ENCODE measurements around the gene SNAP29.
"Not testable (repeated sequence)": the region's sequence is repeated elsewhere in the genome, so short reads cannot be mapped to it uniquely, and the experiment has no call there.

Gene SNAP29

GRCh38 chr22:20836987-20837823 is 21.6 kb upstream of the SNAP29 start:
- DNase-seq = no peak

GRCh38 chr22:20839354-20839753 is 19.5 kb upstream of the SNAP29 start:
- not testable (repeated sequence) for DNase-seq

- DNase-seq = no peak
These were observed 18.8 kb upstream of the SNAP29 start for GRCh38 chr22:20839837-20840645.

GRCh38 chr22:20840646-20841371 is 18.0 kb upstream of the SNAP29 start:
- peak; percentile 16 for DNase-seq

GRCh38 chr22:20843501-20843900 is 15.3 kb upstream of the SNAP29 start:
- DNase-seq = no peak

GRCh38 chr22:20844055-20845037 is 14.5 kb upstream of the SNAP29 start:
- no peak for DNase-seq

GRCh38 chr22:20847318-20847822 is 11.4 kb upstream of the SNAP29 start:
- DNase-seq = no peak

GRCh38 chr22:20852076-20852475 is 6.7 kb upstream of the SNAP29 start:
- DNase-seq = no peak

- DNase-seq = no peak
These were observed 6.3 kb upstream of the SNAP29 start for GRCh38 chr22:20852503-20852902.

- no peak for DNase-seq
These were observed 5.6 kb upstream of the SNAP29 start for GRCh38 chr22:20853236-20853660.

- no peak for DNase-seq
These were observed 1.6 kb upstream of the SNAP29 start for GRCh38 chr22:20857247-20857643.

- peak; percentile 86 for DNase-seq
These were observed 781 bp upstream of the SNAP29 start for GRCh38 chr22:20857838-20858614.

GRCh38 chr22:20859615-20860014 is 808 bp downstream of the SNAP29 start:
- DNase-seq = no peak

GRCh38 chr22:20862540-20862939 is 3.7 kb downstream of the SNAP29 start:
- DNase-seq = no peak

GRCh38 chr22:20863366-20863765 is 4.6 kb downstream of the SNAP29 start:
- no peak for DNase-seq

- DNase-seq = no peak
These were observed 5.5 kb downstream of the SNAP29 start for GRCh38 chr22:20864186-20864908.

- DNase-seq = no peak
These were observed 6.5 kb downstream of the SNAP29 start for GRCh38 chr22:20865331-20865730.

- DNase-seq = no peak
These were observed 7.2 kb downstream of the SNAP29 start for GRCh38 chr22:20865875-20866445.

GRCh38 chr22:20866736-20867135 is 7.9 kb downstream of the SNAP29 start:
- DNase-seq = no peak
